ENCODE measurements around the gene NSF.

NSF gene

GRCh38 chr17:46751425-46751824 is 161.0 kb downstream of the NSF start:
- CTCF ChIA-PET, result interaction anchor here (0.7 to 0.8 kb wide), 2 partner anchors 15 to 17 kb away, joined by 3 to 4 read pairs; no protein-coding TSS in a partner anchor
- Histone ChIP-seq H3K36me3 (ENCODE audit: control insufficient read depth in 2 of 2, insufficient read depth in 1 of 2, low read length in 2 of 2) (peaks cover 10 to 37% of the 10 kb centered on the region in 2 experiments), H3K9me3 (ENCODE audit: control insufficient read depth, insufficient read depth, low read depth, low read length) (no peaks in the 10 kb centered on the region), H3K4me3 (ENCODE audit: low read depth, low read length) (no peak overlapping the region), H3K4me1 (ENCODE audit: control insufficient read depth, insufficient read depth, low read length) (no peaks in the 10 kb centered on the region), H3K27ac (ENCODE audit: extremely low read depth, low read depth, low read length) (no peak overlapping the region)
- POLR2A ChIA-PET, result interaction anchor here (0.6 kb wide), 1 partner anchor 10 kb away, joined by 4 read pairs; no protein-coding TSS in a partner anchor
- TF ChIP-seq ZNF10 (tag by site-specific recombination; IDR thresholded peaks at IDR 0.05) (no peak), REPIN1 (tag by site-specific recombination; IDR thresholded peaks at IDR 0.05; ENCODE audit: low read depth) (no peak), OVOL3 (tag by site-specific recombination; IDR thresholded peaks at IDR 0.05) (no peak), ZNF324 (tag by site-specific recombination; IDR thresholded peaks at IDR 0.05) (no peak), REST (tag by site-specific recombination; IDR thresholded peaks at IDR 0.05) (no peak), ZNF658 (tag by site-specific recombination; IDR thresholded peaks at IDR 0.05) (no peak), KLF10 (tag by site-specific recombination; IDR thresholded peaks at IDR 0.05) (no peak), ZSCAN30 (tag by site-specific recombination; IDR thresholded peaks at IDR 0.05) (no peak), ZNF660 (tag by site-specific recombination; IDR thresholded peaks at IDR 0.05) (no peak), GLI4 (tag by site-specific recombination; IDR thresholded peaks at IDR 0.05) (no peak), ZNF280C (tag by site-specific recombination; IDR thresholded peaks at IDR 0.05) (no peak), ZNF341 (tag by site-specific recombination; IDR thresholded peaks at IDR 0.05; ENCODE audit: low read depth) (no peak), ZNF449 (tag by site-specific recombination; IDR thresholded peaks at IDR 0.05) (no peak), KLF1 (tag by site-specific recombination; IDR thresholded peaks at IDR 0.05) (no peak), GFI1B (tag by site-specific recombination; IDR thresholded peaks at IDR 0.05) (no peak), SP3 (tag by site-specific recombination; IDR thresholded peaks at IDR 0.05) (no peak)

GRCh38 chr17:46753776-46754175 is 163.3 kb downstream of the NSF start:
- H3K4me1 ChIP-seq (ENCODE audit: control insufficient read depth, insufficient read depth, low read length), result no peaks in the 10 kb centered on the region
- ChIA-PET CTCF (interaction anchor here (0.5 to 1.2 kb wide), 5 partner anchors 11 to 560 kb away, joined by 3 to 4 read pairs (median 3); no protein-coding TSS in a partner anchor), POLR2A (interaction anchor here (0.7 kb wide), 1 partner anchor 10 kb away, joined by 6 read pairs; no protein-coding TSS in a partner anchor)
- H3K4me3 ChIP-seq (ENCODE audit: low read depth, low read length), result no peak overlapping the region
- peaks cover 10 to 42% of the 10 kb centered on the region in 2 experiments for H3K36me3 ChIP-seq (ENCODE audit: control insufficient read depth in 2 of 2, insufficient read depth in 1 of 2, low read length in 2 of 2)
- no peaks in the 10 kb centered on the region for H3K9me3 ChIP-seq (ENCODE audit: control insufficient read depth, insufficient read depth, low read depth, low read length)
- H3K27ac ChIP-seq (ENCODE audit: extremely low read depth, low read depth, low read length), result no peak overlapping the region
- no peak for TF ChIP-seq ZNF354C (tag by site-specific recombination; IDR thresholded peaks at IDR 0.05; ENCODE audit: borderline replicate concordance, low read depth)
- no peak for TF ChIP-seq MYNN (tag by site-specific recombination; IDR thresholded peaks at IDR 0.05; ENCODE audit: borderline replicate concordance)
- no peak for TF ChIP-seq ZNF785 (tag by site-specific recombination; IDR thresholded peaks at IDR 0.05)
- TF ChIP-seq ZBTB48 (tag by site-specific recombination; IDR thresholded peaks at IDR 0.05), result no peak
- TF ChIP-seq BCL11B (tag by site-specific recombination; IDR thresholded peaks at IDR 0.05; ENCODE audit: low read depth), result no peak
- no peak for TF ChIP-seq YY1 (tag by site-specific recombination; IDR thresholded peaks at IDR 0.05)
- no peak for TF ChIP-seq ZNF704 (tag by site-specific recombination; IDR thresholded peaks at IDR 0.05)
- no peak for TF ChIP-seq ZNF558 (tag by site-specific recombination; IDR thresholded peaks at IDR 0.05)
- TF ChIP-seq ZNF140 (tag by site-specific recombination; IDR thresholded peaks at IDR 0.05), result no peak
- no peak for TF ChIP-seq ZNF776 (tag by site-specific recombination; IDR thresholded peaks at IDR 0.05; ENCODE audit: borderline replicate concordance)
- no peak for TF ChIP-seq ZNF580 (tag by site-specific recombination; IDR thresholded peaks at IDR 0.05)
- no peak for TF ChIP-seq ZNF488 (tag by site-specific recombination; IDR thresholded peaks at IDR 0.05)
